Natural killer cell (primary cell): ENCODE data around the gene NRM. TPM values are rescaled to one million over a fixed set of nuclear protein-coding genes. Genes with fewer than 3 reads are reported as not detected.

Source experiments
- ATAC-seq, 3 donors: fragments of 150-1000 bp in 2 of 3; fragments of 200-7000 bp in 1 of 3; cut with Tn5 transposase; 1 replicate in 1 of 3; 2 replicates in 2 of 3; pipeline ENCODE4 v1.10.0; 2021; ENCODE audit warnings: mild to moderate bottlenecking in 2 of 3, moderate library complexity in 2 of 3
- DNase-seq, 2 donors: peaks; one replicate each; pipeline versions ENCODE4 v3.0.0 to v3.0.0-alpha.2; 2013 to 2021; ENCODE audit warnings: mixed read lengths in 1 of 2
- H3K27ac ChIP-seq: one replicate; pipeline ENCODE4 v1.5.1; 2013; ENCODE audit warnings: mild to moderate bottlenecking, low read length
- H3K27me3 ChIP-seq: one replicate; pipeline ENCODE4 v1.6.1; 2013; ENCODE audit warnings: low read length; ENCODE audit not compliant: control insufficient read depth, insufficient read depth
- H3K36me3 ChIP-seq: one replicate; pipeline ENCODE4 v1.6.1; 2013; ENCODE audit warnings: low read length; ENCODE audit not compliant: control insufficient read depth, insufficient read depth
- H3K4me1 ChIP-seq: one replicate; pipeline ENCODE4 v1.6.1; 2013; ENCODE audit warnings: low read length; ENCODE audit not compliant: control insufficient read depth, insufficient read depth
- H3K4me3 ChIP-seq: one replicate; pipeline ENCODE4 v1.5.1; 2013; ENCODE audit warnings: low read length
- H3K9me3 ChIP-seq: one replicate; pipeline ENCODE4 v1.6.1; 2013; ENCODE audit warnings: low read length; ENCODE audit not compliant: control insufficient read depth, insufficient read depth
- H3K27ac Mint-ChIP-seq, 2 donors: one replicate each; pipeline ENCODE4 v1.8.0; 2022; ENCODE audit warnings: mild to moderate bottlenecking in 2 of 2, mixed read lengths in 2 of 2, moderate library complexity in 1 of 2
- H3K27me3 Mint-ChIP-seq, 2 donors: one replicate each; pipeline ENCODE4 v1.8.0; 2022; ENCODE audit warnings: low read depth in 2 of 2, mixed read lengths in 2 of 2
- H3K36me3 Mint-ChIP-seq: one replicate; pipeline ENCODE4 v1.8.0; 2022; ENCODE audit warnings: mixed read lengths
- H3K4me1 Mint-ChIP-seq, 2 donors: one replicate each; pipeline ENCODE4 v1.8.0; 2022; ENCODE audit warnings: mixed read lengths in 2 of 2
- H3K4me3 Mint-ChIP-seq: one replicate; pipeline ENCODE4 v1.8.0; 2022; ENCODE audit warnings: mild to moderate bottlenecking, moderate library complexity, mixed read lengths
- H3K9me3 Mint-ChIP-seq, 2 donors: one replicate each; pipeline ENCODE4 v1.8.0; 2022; ENCODE audit warnings: mixed read lengths in 2 of 2
- WGBS: methylation state at CpG from one replicate; pipeline ENCODE4 v1.1.7; 2013; ENCODE audit warnings: missing lambda C conversion rate; ENCODE audit not compliant: insufficient coverage; 5-methylcytosine and 5-hydroxymethylcytosine counted together
- intact Hi-C: fragments of 100-400 bp; cut with micrococcal nuclease; formaldehyde crosslinking; loops from one replicate; pipeline ENCODE4 v1.14.2; 2022
- total RNA-seq, 4 donors: library from RNA; stranded (reverse); fragments of 120-200 nt in 1 of 4; gene quantifications; one replicate each; pipeline versions ENCODE4 v1.2.3 to v1.2.4, GENCODE V29; 2013 to 2022
- TF ChIP-seq, protein P1 (sequence below): fragments of 200-600 bp; IDR thresholded peaks from one replicate; pipeline ENCODE4 v1.8.0; 2022; ENCODE audit warnings: antibody characterized with exemption

Gene NRM
- total RNA-seq, 3 donors from 2014 or later (not counting 1 experiment from before 2014, with no cell fraction given), result 7.4 to 8.9 (median 8.7) TPM

DNA sequence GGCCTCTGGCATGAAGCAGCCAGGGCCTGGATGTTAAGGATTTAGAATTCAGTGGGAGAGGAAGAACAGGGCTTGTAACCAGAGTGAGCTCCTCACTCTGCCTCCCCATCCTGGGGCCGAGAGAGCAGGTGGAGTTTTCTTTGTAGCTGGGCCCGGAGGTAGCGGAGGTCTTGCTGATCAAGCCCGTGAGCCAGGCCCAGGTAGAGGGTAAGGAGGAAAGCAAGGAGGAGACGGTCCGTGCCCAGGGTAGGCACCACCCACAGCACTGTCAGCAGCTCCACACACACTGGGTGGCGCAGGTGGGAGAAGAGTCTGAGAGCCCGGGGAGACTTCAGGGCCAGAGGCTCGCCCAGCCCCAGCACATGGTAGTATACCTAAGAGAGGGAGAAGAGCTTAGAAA, 2.2 kb downstream of the NRM start:
- Histone ChIP-seq H3K4me3 (peak overlapping the region; percentile 96), H3K27ac (peak overlapping the region; percentile 96), H3K27me3 (no peaks in the 10 kb centered on the region), H3K36me3 (no peaks in the 10 kb centered on the region), H3K9me3 (no peaks in the 10 kb centered on the region), H3K4me1 (peaks cover 56% of the 10 kb centered on the region)
- Mint-ChIP-seq H3K27ac (peak overlapping the region; percentile 91 to 98), H3K36me3 (peaks cover 13% of the 10 kb centered on the region), H3K27me3 (no peaks in the 10 kb centered on the region), H3K4me3 (peak overlapping the region; percentile 96), H3K9me3 (no peaks in the 10 kb centered on the region), H3K4me1 (peaks cover 51 to 70% of the 10 kb centered on the region in 2 donors)
- intact Hi-C loops, result no loop called here
- WGBS, result 72% methylated on average over 8 of the region's 9 CpGs
- DNase-seq (peak in 1 of 2 donors; percentile 29), ATAC-seq (no peak)
- TF ChIP-seq, protein P1, sequence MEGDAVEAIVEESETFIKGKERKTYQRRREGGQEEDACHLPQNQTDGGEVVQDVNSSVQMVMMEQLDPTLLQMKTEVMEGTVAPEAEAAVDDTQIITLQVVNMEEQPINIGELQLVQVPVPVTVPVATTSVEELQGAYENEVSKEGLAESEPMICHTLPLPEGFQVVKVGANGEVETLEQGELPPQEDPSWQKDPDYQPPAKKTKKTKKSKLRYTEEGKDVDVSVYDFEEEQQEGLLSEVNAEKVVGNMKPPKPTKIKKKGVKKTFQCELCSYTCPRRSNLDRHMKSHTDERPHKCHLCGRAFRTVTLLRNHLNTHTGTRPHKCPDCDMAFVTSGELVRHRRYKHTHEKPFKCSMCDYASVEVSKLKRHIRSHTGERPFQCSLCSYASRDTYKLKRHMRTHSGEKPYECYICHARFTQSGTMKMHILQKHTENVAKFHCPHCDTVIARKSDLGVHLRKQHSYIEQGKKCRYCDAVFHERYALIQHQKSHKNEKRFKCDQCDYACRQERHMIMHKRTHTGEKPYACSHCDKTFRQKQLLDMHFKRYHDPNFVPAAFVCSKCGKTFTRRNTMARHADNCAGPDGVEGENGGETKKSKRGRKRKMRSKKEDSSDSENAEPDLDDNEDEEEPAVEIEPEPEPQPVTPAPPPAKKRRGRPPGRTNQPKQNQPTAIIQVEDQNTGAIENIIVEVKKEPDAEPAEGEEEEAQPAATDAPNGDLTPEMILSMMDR, result no peak

DNA sequence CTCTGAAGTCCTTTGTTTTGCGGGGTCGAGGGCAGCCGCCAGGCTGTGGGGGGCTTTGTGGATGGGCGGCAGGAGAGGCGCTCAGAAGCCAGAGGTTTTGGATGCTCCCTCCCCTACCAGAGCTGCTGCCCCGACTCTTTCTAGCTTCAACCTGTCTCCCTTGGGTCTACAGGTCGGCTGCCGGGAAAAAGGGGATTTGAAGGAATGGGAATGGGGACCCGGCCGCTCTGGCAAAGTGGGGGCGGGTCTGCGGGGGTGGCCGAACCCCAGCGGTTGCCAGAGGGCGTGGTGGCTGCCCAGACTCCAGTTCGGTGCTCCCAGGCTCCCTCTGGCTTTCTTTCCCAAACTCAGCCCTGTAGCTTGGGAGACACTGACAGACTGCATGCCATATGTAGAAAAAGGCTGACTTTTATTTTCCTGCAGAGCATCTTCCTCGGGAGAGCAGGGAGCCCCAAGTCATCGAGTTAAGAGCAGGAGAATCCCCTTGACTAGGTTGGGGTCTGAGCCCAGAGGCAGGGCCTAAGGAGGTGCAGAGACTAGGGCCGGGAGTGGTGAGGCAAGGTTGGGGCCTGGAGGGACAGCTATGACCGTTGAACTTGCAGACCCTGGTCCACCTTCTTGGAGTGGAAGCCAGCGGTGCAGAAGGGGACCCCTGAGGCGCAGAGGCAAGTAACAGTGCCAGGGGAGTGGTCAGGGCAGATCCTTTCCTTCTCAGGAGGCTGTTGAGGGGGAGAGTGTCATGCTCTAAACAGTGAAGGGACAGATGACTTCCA, 2.9 kb downstream of the NRM start:
- TF ChIP-seq, protein P1, result no peak
- no peaks in the 10 kb centered on the region for H3K9me3 Mint-ChIP-seq
- H3K4me3 ChIP-seq, result peak overlapping the region; percentile 96
- H3K4me1 ChIP-seq, result peaks cover 63% of the 10 kb centered on the region
- H3K4me1 Mint-ChIP-seq, result peaks cover 55 to 73% of the 10 kb centered on the region in 2 donors
- H3K4me3 Mint-ChIP-seq, result peak overlapping the region; percentile 96
- no peak for ATAC-seq
- no peak for DNase-seq
- intact Hi-C loops, result loop anchor here (1.0 to 2.0 kb wide), 2 partner anchors 29 to 41 kb away; partner anchors contain the start of genes C6orf136 and MDC1
- WGBS, result 28% methylated on average over 21 of the region's 22 CpGs
- H3K27ac ChIP-seq, result peak overlapping the region; percentile 96
- peaks cover 13% of the 10 kb centered on the region for H3K36me3 Mint-ChIP-seq
- H3K27me3 Mint-ChIP-seq, result no peaks in the 10 kb centered on the region
- H3K27ac Mint-ChIP-seq, result peak overlapping the region; percentile 91 to 98
- no peaks in the 10 kb centered on the region for H3K36me3 ChIP-seq
- no peaks in the 10 kb centered on the region for H3K9me3 ChIP-seq
- H3K27me3 ChIP-seq, result no peaks in the 10 kb centered on the region

DNA sequence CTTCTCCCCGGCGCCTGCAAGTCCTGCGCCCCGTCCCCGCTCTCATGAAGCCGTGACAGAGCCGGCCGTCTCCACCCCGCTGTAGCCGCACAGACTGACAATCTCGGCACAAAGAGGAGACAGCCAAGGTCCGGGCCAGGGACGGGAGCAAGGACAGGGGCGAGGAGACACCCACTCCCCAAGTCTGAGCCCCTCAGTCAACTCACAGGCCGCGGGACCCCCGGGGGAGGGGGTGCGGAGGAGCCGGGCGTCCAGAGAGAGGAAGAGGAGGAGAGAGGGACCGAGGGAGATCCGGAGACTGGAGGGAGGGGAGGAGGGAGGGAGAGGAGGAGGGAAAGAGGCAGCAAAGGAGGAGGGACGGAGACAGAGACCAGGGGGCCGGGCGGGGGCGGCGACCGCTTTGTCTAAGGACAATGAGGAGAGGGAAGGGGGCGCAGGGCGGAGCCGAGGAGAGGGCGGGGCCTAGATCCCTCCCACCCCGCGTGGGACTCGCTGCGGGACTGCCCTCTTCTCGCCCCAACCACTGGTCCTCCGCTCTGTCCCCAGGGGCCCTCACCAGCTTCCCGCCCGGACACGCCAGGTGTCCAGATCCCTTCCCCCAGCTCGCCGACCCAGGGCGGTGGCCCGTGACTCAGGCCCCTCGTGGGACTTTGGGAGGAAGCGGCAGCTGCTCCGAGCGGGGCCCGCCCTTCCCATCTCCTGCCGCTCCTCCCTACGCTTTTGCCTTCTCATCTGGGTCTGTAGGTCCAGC, 3.7 kb downstream of the NRM start:
- Mint-ChIP-seq H3K27me3 (no peaks in the 10 kb centered on the region), H3K36me3 (peaks cover 13% of the 10 kb centered on the region), H3K4me3 (peak overlapping the region; percentile 96), H3K9me3 (no peaks in the 10 kb centered on the region), H3K27ac (peak overlapping the region; percentile 91 to 98), H3K4me1 (peaks cover 63 to 80% of the 10 kb centered on the region in 2 donors)
- Histone ChIP-seq H3K27ac (peak overlapping the region; percentile 96), H3K36me3 (no peaks in the 10 kb centered on the region), H3K4me1 (peaks cover 68% of the 10 kb centered on the region), H3K27me3 (no peaks in the 10 kb centered on the region), H3K9me3 (no peaks in the 10 kb centered on the region), H3K4me3 (peak overlapping the region; percentile 96)
- WGBS, result under 1% methylated on average over 52 of the region's 52 CpGs
- TF ChIP-seq, protein P1, result no peak
- intact Hi-C loops, result loop anchor here (1.0 to 2.0 kb wide), 2 partner anchors 30 to 40 kb away; partner anchors contain the start of genes C6orf136 and MDC1
- DNase-seq, result peak; percentile 64 to 78
- ATAC-seq, result peak; percentile 25 to 45 (median 30)
